Fibroblast of skin of left biceps (primary cell): ENCODE data around the gene CABLES2.

Experiments
- DNase-seq, 2 experiments: peaks; one replicate each; pipeline ENCODE4 v3.0.0-alpha.2; 2013; ENCODE audit warnings: low read depth in 2 of 2

CABLES2 gene

GRCh38 chr20:62418709-62419487 lies 11.8 kb upstream of the CABLES2 start:
- no peak for DNase-seq

- no peak for DNase-seq
Measured at GRCh38 chr20:62417981-62418708, 11.1 kb upstream of the CABLES2 start.

- DNase-seq, result no peak
Measured at GRCh38 chr20:62416651-62417637, 9.9 kb upstream of the CABLES2 start.

- no peak for DNase-seq
Measured at GRCh38 chr20:62415354-62416111, 8.4 kb upstream of the CABLES2 start.

- DNase-seq, result no peak
Measured at GRCh38 chr20:62413896-62414481, 6.9 kb upstream of the CABLES2 start.

GRCh38 chr20:62413025-62413570 lies 6.0 kb upstream of the CABLES2 start:
- DNase-seq, result no peak

- DNase-seq, result no peak
Measured at GRCh38 chr20:62412194-62413024, 5.3 kb upstream of the CABLES2 start.

- DNase-seq, result no peak
Measured at GRCh38 chr20:62411479-62412193, 4.6 kb upstream of the CABLES2 start.

- DNase-seq, result no peak
Measured at GRCh38 chr20:62410746-62411478, 3.8 kb upstream of the CABLES2 start.

GRCh38 chr20:62409931-62410745 lies 3.1 kb upstream of the CABLES2 start:
- DNase-seq, result no peak

GRCh38 chr20:62409086-62409853 lies 2.2 kb upstream of the CABLES2 start:
- DNase-seq, result no peak

GRCh38 chr20:62408640-62409039 lies 1.6 kb upstream of the CABLES2 start:
- DNase-seq, result no peak

GRCh38 chr20:62408055-62408454 lies 970 bp upstream of the CABLES2 start:
- DNase-seq, result no peak

- DNase-seq, result no peak
Measured at GRCh38 chr20:62406635-62407176, 379 bp downstream of the CABLES2 start.

GRCh38 chr20:62405981-62406513 lies 1.0 kb downstream of the CABLES2 start:
- DNase-seq, result no peak
